CD14-positive monocyte (primary cell): ENCODE results near the gene MSANTD1. TPM values are rescaled to one million over a fixed set of nuclear protein-coding genes. Genes with fewer than 3 reads are reported as not detected.

Source experiments
- DNase-seq, 3 donors: peaks; one replicate each; pipeline ENCODE4 v3.0.0-alpha.2; 2011 to 2022
- H2AFZ ChIP-seq: 2 replicates; pipeline ENCODE4 v1.6.0; 2012; ENCODE audit warnings: mild to moderate bottlenecking, low read depth, low read length, inconsistent platforms; ENCODE audit not compliant: insufficient read depth, poor library complexity, severe bottlenecking
- H3K27ac ChIP-seq, 2 donors: 1 replicate in 1 of 2; 2 replicates in 1 of 2; pipeline ENCODE4 v1.5.1; 2012 to 2013; ENCODE audit warnings: low read length in 2 of 2, control low read depth in 1 of 2, inconsistent platforms in 1 of 2, low read depth in 1 of 2, mild to moderate bottlenecking in 1 of 2
- H3K27me3 ChIP-seq, 2 donors: one replicate each; pipeline versions ENCODE4 v1.6.0 to v1.6.1; 2011 to 2013; ENCODE audit warnings: low read length in 2 of 2; ENCODE audit not compliant: control insufficient read depth in 2 of 2, insufficient read depth in 2 of 2
- H3K36me3 ChIP-seq, 2 donors: replicated peaks in 1 of 2; 1 replicate in 1 of 2; 2 replicates in 1 of 2; pipeline versions ENCODE4 v1.5.1 to v1.6.1; 2012 to 2013; ENCODE audit warnings: low read length in 2 of 2, control low read depth in 1 of 2, inconsistent platforms in 1 of 2, mild to moderate bottlenecking in 1 of 2; ENCODE audit not compliant: insufficient read depth in 2 of 2, control insufficient read depth in 1 of 2
- H3K4me1 ChIP-seq, 2 donors: 1 replicate in 1 of 2; 2 replicates in 1 of 2; pipeline versions ENCODE4 v1.5.1 to v1.6.1; 2012 to 2013; ENCODE audit warnings: low read length in 2 of 2, control low read depth in 1 of 2, inconsistent platforms in 1 of 2, mild to moderate bottlenecking in 1 of 2, moderate library complexity in 1 of 2; ENCODE audit not compliant: insufficient read depth in 2 of 2, control insufficient read depth in 1 of 2
- H3K4me2 ChIP-seq: replicated peaks from 2 replicates; pipeline ENCODE3; 2012; ENCODE audit warnings: low read length, moderate library complexity, mild to moderate bottlenecking; ENCODE audit not compliant: poor library complexity, severe bottlenecking; ENCODE audit errors: extremely low read depth
- H3K4me3 ChIP-seq, 3 experiments: fragments of 200-600 bp in 1 of 3; sonication (generic) in 1 of 3; replicated peaks in 1 of 3; 1 replicate in 2 of 3; 2 replicates in 1 of 3; pipeline ENCODE4 v1.5.1; 2011 to 2013; ENCODE audit warnings: low read length in 3 of 3, mild to moderate bottlenecking in 3 of 3, control low read depth in 2 of 3, low read depth in 2 of 3, inconsistent platforms in 1 of 3, moderate library complexity in 1 of 3
- H3K79me2 ChIP-seq: 2 replicates; pipeline ENCODE4 v1.6.0; 2012; ENCODE audit warnings: mild to moderate bottlenecking, control low read depth, inconsistent platforms, low read length, moderate library complexity; ENCODE audit not compliant: insufficient read depth
- H3K9ac ChIP-seq: 2 replicates; pipeline ENCODE4 v1.6.0; 2017; ENCODE audit warnings: low read length, mild to moderate bottlenecking; ENCODE audit not compliant: insufficient read depth, poor library complexity, severe bottlenecking
- H3K9me3 ChIP-seq, 2 donors: replicated peaks in 1 of 2; 1 replicate in 1 of 2; 2 replicates in 1 of 2; pipeline versions ENCODE4 v1.5.1 to v1.6.1; 2012 to 2013; ENCODE audit warnings: low read length in 2 of 2, control low read depth in 1 of 2; ENCODE audit not compliant: control insufficient read depth in 1 of 2, insufficient read depth in 1 of 2
- H4K20me1 ChIP-seq: 2 replicates; pipeline ENCODE4 v1.6.0; 2012; ENCODE audit warnings: mild to moderate bottlenecking, low read length, control low read depth, moderate library complexity; ENCODE audit not compliant: insufficient read depth
- H3K27ac Mint-ChIP-seq, 7 donors: one replicate each; pipeline ENCODE4 v1.8.0; 2020; ENCODE audit warnings: mild to moderate bottlenecking in 7 of 7, mixed read lengths in 7 of 7, moderate library complexity in 6 of 7, inconsistent platforms in 2 of 7
- H3K27me3 Mint-ChIP-seq, 3 donors: one replicate each; pipeline ENCODE4 v1.8.0; 2021 to 2022; ENCODE audit warnings: low read depth in 3 of 3, mild to moderate bottlenecking in 3 of 3, mixed read lengths in 3 of 3, moderate library complexity in 3 of 3, inconsistent platforms in 1 of 3
- H3K36me3 Mint-ChIP-seq, 2 donors: one replicate each; pipeline ENCODE4 v1.8.0; 2020; ENCODE audit warnings: mixed read lengths in 2 of 2, inconsistent platforms in 1 of 2, mild to moderate bottlenecking in 1 of 2
- H3K4me1 Mint-ChIP-seq: one replicate; pipeline ENCODE4 v1.8.0; 2020; ENCODE audit warnings: mild to moderate bottlenecking, mixed read lengths
- H3K4me3 Mint-ChIP-seq, 2 donors: one replicate each; pipeline ENCODE4 v1.8.0; 2020; ENCODE audit warnings: mild to moderate bottlenecking in 2 of 2, mixed read lengths in 2 of 2, moderate library complexity in 1 of 2
- H3K9me3 Mint-ChIP-seq, 7 donors: one replicate each; pipeline ENCODE4 v1.8.0; 2020 to 2022; ENCODE audit warnings: mixed read lengths in 7 of 7, mild to moderate bottlenecking in 6 of 7, moderate library complexity in 6 of 7, inconsistent platforms in 2 of 7
- CTCF ChIP-seq: fragments of 200-600 bp; IDR thresholded peaks from one replicate; pipeline ENCODE4 v1.8.0; 2022; ENCODE audit warnings: antibody characterized with exemption, mild to moderate bottlenecking
- whole genome bisulfite sequencing: methylation state at CpG from one replicate; pipeline ENCODE4 v1.1.5; 2013; ENCODE audit warnings: missing lambda C conversion rate; ENCODE audit not compliant: insufficient coverage; 5-methylcytosine and 5-hydroxymethylcytosine counted together
- intact Hi-C, 2 donors: fragments of 100-400 bp; cut with micrococcal nuclease; formaldehyde crosslinking; loops; one replicate each; pipeline versions ENCODE4 v1.15.0 to v1.15.1; 2023
- polyA plus RNA-seq, 3 donors: library from polyadenylated mRNA; depleted of rRNA in 1 of 3; unstranded in 2 of 3; stranded (reverse) in 1 of 3; fragments of 300-500 nt in 2 of 3; fragments of >200 nt in 1 of 3; fragmentation: Illumina TruSeq in 2 of 3; gene quantifications; 1 replicate in 2 of 3; 2 replicates in 1 of 3; pipeline ENCODE4 v1.2.3, GENCODE V29; 2012 to 2021

The MSANTD1 gene
- polyA plus RNA-seq, 3 donors: 0.52 TPM; not detected in 2

DNA sequence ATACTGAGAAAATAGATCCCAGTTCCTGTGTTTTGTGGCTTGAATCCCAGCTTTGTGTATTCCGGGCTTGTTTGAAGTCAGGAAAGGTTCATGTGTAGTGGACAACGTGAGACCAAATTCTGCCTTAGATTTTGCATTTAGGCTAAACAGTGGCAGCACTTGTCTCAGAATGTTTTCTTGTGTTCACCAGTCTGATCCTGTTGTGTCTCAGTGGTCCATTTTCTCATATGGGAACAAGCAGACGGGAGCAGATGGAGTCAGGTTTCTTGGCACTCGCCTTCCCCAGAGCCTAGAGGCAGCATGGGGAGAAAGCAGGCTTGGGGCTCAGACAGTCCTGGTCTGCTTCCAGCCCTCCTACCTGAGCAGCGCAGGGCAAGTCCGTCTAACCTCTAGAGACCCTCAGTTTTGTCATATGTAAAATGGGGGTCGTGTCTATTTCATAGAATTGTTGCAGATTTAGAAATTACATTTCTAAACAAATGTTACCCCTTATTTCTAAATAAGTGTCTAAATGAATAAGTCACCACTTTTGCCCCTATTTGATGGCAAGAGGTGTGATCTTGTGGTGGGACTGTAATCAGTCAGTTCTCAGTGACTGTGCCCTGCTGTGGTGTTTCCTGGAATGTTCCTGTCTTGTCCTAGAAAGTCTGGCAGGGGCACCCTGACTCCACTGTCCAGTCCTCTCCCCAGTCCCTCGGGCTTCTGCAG, 28.3 kb upstream of the MSANTD1 start:
- Mint-ChIP-seq H3K4me1 (peaks cover 34% of the 10 kb centered on the region), H3K36me3 (peaks cover 83 to 90% of the 10 kb centered on the region in 2 donors), H3K27me3 (peaks cover 0 to 4% (median 2%) of the 10 kb centered on the region in 3 donors), H3K27ac (no peak overlapping the region), H3K4me3 (no peak overlapping the region), H3K9me3 (no peaks in the 10 kb centered on the region)
- peaks cover 4% of the 10 kb centered on the region for H3K79me2 ChIP-seq
- H3K36me3 ChIP-seq: peaks cover 64 to 80% of the 10 kb centered on the region in 2 donors
- intact Hi-C loops: no loop called here
- no peak for DNase-seq
- H3K9ac ChIP-seq: no peak overlapping the region
- H2AFZ ChIP-seq: no peak overlapping the region
- H3K9me3 ChIP-seq: no peaks in the 10 kb centered on the region
- WGBS: 96% methylated on average over 5 of the region's 8 CpGs
- H3K4me3 ChIP-seq: no peak overlapping the region
- H3K4me2 ChIP-seq: no peak overlapping the region
- H4K20me1 ChIP-seq: no peaks in the 10 kb centered on the region
- no peak overlapping the region for H3K27ac ChIP-seq
- no peaks in the 10 kb centered on the region for H3K27me3 ChIP-seq
- TF ChIP-seq CTCF: no peak
- H3K4me1 ChIP-seq: peaks cover 30 to 32% of the 10 kb centered on the region in 2 donors

GRCh38 chr4:3221184-3221494, 27.8 kb upstream of the MSANTD1 start:
- no peak for TF ChIP-seq CTCF
- Histone ChIP-seq H3K36me3 (peaks cover 59 to 75% of the 10 kb centered on the region in 2 donors), H3K4me2 (no peak overlapping the region), H3K9ac (no peak overlapping the region), H3K4me1 (peaks cover 35 to 37% of the 10 kb centered on the region in 2 donors), H3K27me3 (no peaks in the 10 kb centered on the region), H4K20me1 (no peaks in the 10 kb centered on the region), H3K79me2 (peaks cover 4% of the 10 kb centered on the region), H3K27ac (no peak overlapping the region), H3K9me3 (no peaks in the 10 kb centered on the region), H2AFZ (no peak overlapping the region), H3K4me3 (no peak overlapping the region)
- H3K4me3 Mint-ChIP-seq: no peak overlapping the region
- no peaks in the 10 kb centered on the region for H3K9me3 Mint-ChIP-seq
- no peak overlapping the region for H3K27ac Mint-ChIP-seq
- intact Hi-C loops: no loop called here
- WGBS: 95% methylated on average over 4 of the region's 8 CpGs
- DNase-seq: no peak
- peaks cover 39% of the 10 kb centered on the region for H3K4me1 Mint-ChIP-seq
- H3K27me3 Mint-ChIP-seq: peaks cover 0 to 4% (median 2%) of the 10 kb centered on the region in 3 donors
- peaks cover 80 to 84% of the 10 kb centered on the region in 2 donors for H3K36me3 Mint-ChIP-seq
